DOHH2 (cell line): ENCODE results near the gene BCS1L.

Experiments used
- H3F3A ChIP-seq: fragments of 200-600 bp; sonication (generic), shearing (Covaris generic); 2 replicates; pipeline ENCODE4 v1.6.0; 2016; ENCODE audit warnings: antibody characterized with exemption, mild to moderate bottlenecking; ENCODE audit not compliant: control insufficient read depth, insufficient read depth
- H3K27ac ChIP-seq: fragments of 200-600 bp; sonication (generic); 2 replicates; pipeline ENCODE4 v1.5.1; 2014; ENCODE audit warnings: low read depth, mild to moderate bottlenecking, low read length, moderate library complexity
- H3K27me3 ChIP-seq: fragments of 200-600 bp; sonication (generic); 2 replicates; pipeline ENCODE4 v1.6.1; 2014; ENCODE audit warnings: mild to moderate bottlenecking, low read length, mixed read lengths; ENCODE audit not compliant: control insufficient read depth
- H3K36me3 ChIP-seq: fragments of 200-600 bp; sonication (generic); 2 replicates; pipeline ENCODE4 v1.6.1; 2014; ENCODE audit warnings: mild to moderate bottlenecking, low read length, moderate library complexity, mixed read lengths; ENCODE audit not compliant: control insufficient read depth
- H3K4me1 ChIP-seq: fragments of 200-600 bp; sonication (generic); 2 replicates; pipeline ENCODE4 v1.6.1; 2014; ENCODE audit warnings: mild to moderate bottlenecking, low read length, mixed read lengths; ENCODE audit not compliant: control insufficient read depth
- H3K4me2 ChIP-seq: fragments of 200-600 bp; sonication (generic); 2 replicates; pipeline ENCODE4 v1.6.0; 2014; ENCODE audit warnings: mild to moderate bottlenecking, low read length, moderate library complexity
- H3K4me3 ChIP-seq: fragments of 200-600 bp; sonication (generic); 2 replicates; pipeline ENCODE4 v1.5.1; 2014; ENCODE audit warnings: mild to moderate bottlenecking, low read length, mixed read lengths
- H3K79me2 ChIP-seq: fragments of 200-600 bp; sonication (generic); 2 replicates; pipeline ENCODE4 v1.6.1; 2014; ENCODE audit warnings: mild to moderate bottlenecking, low read length, mixed read lengths; ENCODE audit not compliant: control insufficient read depth
- H3K9me2 ChIP-seq: fragments of 200-600 bp; sonication (generic); replicated peaks from 2 replicates; pipeline ENCODE4 v1.6.1; 2014; ENCODE audit warnings: mild to moderate bottlenecking, low read length, mixed read lengths; ENCODE audit not compliant: control insufficient read depth
- H3K9me3 ChIP-seq: fragments of 200-600 bp; sonication (generic); 2 replicates; pipeline ENCODE4 v1.6.1; 2014; ENCODE audit warnings: antibody characterized with exemption, low read length, mixed read lengths; ENCODE audit not compliant: control insufficient read depth, insufficient read depth
- H4K20me1 ChIP-seq: fragments of 200-600 bp; sonication (generic); 2 replicates; pipeline ENCODE4 v1.6.0; 2014; ENCODE audit warnings: low read depth, mild to moderate bottlenecking, antibody characterized with exemption, low read length, moderate library complexity; ENCODE audit not compliant: control insufficient read depth, insufficient read depth
- CTCF ChIP-seq: fragments of 200-600 bp; sonication (generic); IDR thresholded peaks from one replicate; pipeline ENCODE4 v1.5.1; 2014; ENCODE audit warnings: antibody characterized with exemption, mild to moderate bottlenecking, low read depth, low read length; ENCODE audit not compliant: poor library complexity, severe bottlenecking
- EZH2phosphoT487 ChIP-seq: fragments of 200-600 bp; sonication (generic); IDR thresholded peaks from 2 replicates; pipeline ENCODE4 v1.6.1; 2017; ENCODE audit warnings: borderline replicate concordance, mild to moderate bottlenecking, antibody characterized with exemption, low read length, moderate library complexity, mixed read lengths

The BCS1L gene

GRCh38 chr2:218709908-218710307 lies 50.4 kb downstream of the BCS1L start:
- Histone ChIP-seq H3K9me3 (no peaks in the 10 kb centered on the region), H3K4me2 (no peak overlapping the region), H3K27ac (no peak overlapping the region), H3K4me1 (peaks cover 32% of the 10 kb centered on the region), H3K4me3 (no peak overlapping the region), H3K79me2 (peaks cover 39% of the 10 kb centered on the region), H3K27me3 (0 out of 2 replicates have a peak, but pooled peaks cover 3% of the 10 kb centered on the region), H3K9me2 (no peaks in the 10 kb centered on the region), H4K20me1 (0 out of 2 replicates have a peak, but pooled peaks cover 8% of the 10 kb centered on the region), H3F3A (no peaks in the 10 kb centered on the region), H3K36me3 (peaks cover 17% of the 10 kb centered on the region)
- no peak for TF ChIP-seq CTCF

- no peak overlapping the region for H3K4me3 ChIP-seq
- no peaks in the 10 kb centered on the region for H3K9me3 ChIP-seq
- TF ChIP-seq EZH2phosphoT487 (no peak), CTCF (no peak)
- peaks cover 43% of the 10 kb centered on the region for H3K79me2 ChIP-seq
- peaks cover 11% of the 10 kb centered on the region; the same call in 1 of the 2 replicates for H4K20me1 ChIP-seq
- H3K4me2 ChIP-seq = peak overlapping the region; percentile 26
- H3K27me3 ChIP-seq = 0 out of 2 replicates have a peak, but pooled peaks cover 3% of the 10 kb centered on the region
- H3K4me1 ChIP-seq = peaks cover 32% of the 10 kb centered on the region
- no peaks in the 10 kb centered on the region for H3F3A ChIP-seq
- H3K9me2 ChIP-seq = no peaks in the 10 kb centered on the region
- H3K36me3 ChIP-seq = peaks cover 20% of the 10 kb centered on the region
- H3K27ac ChIP-seq = no peak overlapping the region
Measured at GRCh38 chr2:218710334-218710686, 50.8 kb downstream of the BCS1L start.

- H3F3A ChIP-seq = no peaks in the 10 kb centered on the region
- H3K27ac ChIP-seq = peak within 1 kb of the TSS; percentile 53
- peaks cover 25% of the 10 kb centered on the region for H3K36me3 ChIP-seq
- H3K27me3 ChIP-seq = 0 out of 2 replicates have a peak, but pooled peaks cover 3% of the 10 kb centered on the region
- no peaks in the 10 kb centered on the region for H3K9me2 ChIP-seq
- H3K9me3 ChIP-seq = no peaks in the 10 kb centered on the region
- peaks cover 32% of the 10 kb centered on the region for H3K4me1 ChIP-seq
- peak; percentile 87 for TF ChIP-seq CTCF
- no peak for TF ChIP-seq EZH2phosphoT487
- peaks cover 12% of the 10 kb centered on the region; the same call in 1 of the 2 replicates for H4K20me1 ChIP-seq
- H3K4me2 ChIP-seq = peak within 1 kb of the TSS; percentile 91
- H3K4me3 ChIP-seq = peak within 1 kb of the TSS; percentile 92
- peaks cover 48% of the 10 kb centered on the region for H3K79me2 ChIP-seq
Measured at GRCh38 chr2:218710687-218711549, 51.4 kb downstream of the BCS1L start, which contains the start of gene TTLL4. TSS of gene TTLL4 (plus strand) at chr2:218710835. CDS start at chr2:218737677, 26,842 bp downstream.
